Measurements from ENCODE around the gene LPA.

DNA sequence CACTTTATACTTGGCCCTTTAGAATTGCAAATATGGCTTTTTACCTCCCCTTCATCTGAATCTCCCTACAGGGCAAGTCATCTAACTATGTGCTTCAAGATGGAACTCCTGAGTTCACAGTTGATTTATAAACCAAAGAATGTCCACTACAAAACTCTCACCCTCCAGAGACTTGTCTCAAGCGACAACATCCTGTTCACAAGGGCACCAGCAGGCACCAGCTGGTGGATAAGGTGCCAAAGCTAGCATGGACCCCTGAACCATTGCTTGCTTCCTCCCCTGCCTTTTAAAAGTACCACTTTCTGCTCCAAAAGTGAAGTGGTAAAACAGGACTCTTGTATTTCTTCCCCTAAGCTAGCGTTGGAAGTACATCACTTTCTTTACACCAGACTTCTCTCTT, 154.5 kb downstream of the LPA start:
- no peak for TF ChIP-seq POLR2A (IDR thresholded peaks at IDR 0.05)
- TF ChIP-seq, protein P1, sequence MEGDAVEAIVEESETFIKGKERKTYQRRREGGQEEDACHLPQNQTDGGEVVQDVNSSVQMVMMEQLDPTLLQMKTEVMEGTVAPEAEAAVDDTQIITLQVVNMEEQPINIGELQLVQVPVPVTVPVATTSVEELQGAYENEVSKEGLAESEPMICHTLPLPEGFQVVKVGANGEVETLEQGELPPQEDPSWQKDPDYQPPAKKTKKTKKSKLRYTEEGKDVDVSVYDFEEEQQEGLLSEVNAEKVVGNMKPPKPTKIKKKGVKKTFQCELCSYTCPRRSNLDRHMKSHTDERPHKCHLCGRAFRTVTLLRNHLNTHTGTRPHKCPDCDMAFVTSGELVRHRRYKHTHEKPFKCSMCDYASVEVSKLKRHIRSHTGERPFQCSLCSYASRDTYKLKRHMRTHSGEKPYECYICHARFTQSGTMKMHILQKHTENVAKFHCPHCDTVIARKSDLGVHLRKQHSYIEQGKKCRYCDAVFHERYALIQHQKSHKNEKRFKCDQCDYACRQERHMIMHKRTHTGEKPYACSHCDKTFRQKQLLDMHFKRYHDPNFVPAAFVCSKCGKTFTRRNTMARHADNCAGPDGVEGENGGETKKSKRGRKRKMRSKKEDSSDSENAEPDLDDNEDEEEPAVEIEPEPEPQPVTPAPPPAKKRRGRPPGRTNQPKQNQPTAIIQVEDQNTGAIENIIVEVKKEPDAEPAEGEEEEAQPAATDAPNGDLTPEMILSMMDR (IDR thresholded peaks at IDR 0.05): no peak

Measured in adrenal gland (tissue), 5 donors.